H9 (cell line): ENCODE data around the gene RNGTT. TPM values are rescaled to one million over a fixed set of nuclear protein-coding genes. Genes with fewer than 3 reads are reported as not detected.

Source experiments
- DNase-seq: peaks from one replicate; pipeline ENCODE4 v3.0.0-alpha.2; 2017
- H2AFZ ChIP-seq: one replicate; pipeline ENCODE4 v1.6.1; 2013; ENCODE audit warnings: mild to moderate bottlenecking, low read length, control low read depth, moderate library complexity
- H2AK5ac ChIP-seq: 2 replicates; pipeline ENCODE4 v1.6.1; 2013; ENCODE audit warnings: low read length, control low read depth, mixed read lengths; ENCODE audit not compliant: insufficient read length
- H2BK120ac ChIP-seq: one replicate; pipeline ENCODE4 v1.6.1; 2013; ENCODE audit warnings: low read depth, mild to moderate bottlenecking, low read length, control low read depth, inconsistent platforms; ENCODE audit not compliant: poor library complexity, severe bottlenecking
- H2BK12ac ChIP-seq: 2 replicates; pipeline ENCODE4 v1.6.1; 2013; ENCODE audit warnings: low read length, control low read depth, mixed read lengths, low read depth; ENCODE audit not compliant: insufficient read length
- H2BK15ac ChIP-seq: 2 replicates; pipeline ENCODE4 v1.6.1; 2013; ENCODE audit warnings: low read depth, low read length, control low read depth
- H2BK20ac ChIP-seq: one replicate; pipeline ENCODE4 v1.6.1; 2013; ENCODE audit warnings: low read depth, mild to moderate bottlenecking, low read length, control low read depth, inconsistent platforms; ENCODE audit not compliant: poor library complexity, severe bottlenecking
- H2BK5ac ChIP-seq: 2 replicates; pipeline ENCODE4 v1.6.1; 2013; ENCODE audit warnings: low read length, control low read depth, mixed read lengths; ENCODE audit not compliant: insufficient read length
- H3K14ac ChIP-seq: 2 replicates; pipeline ENCODE4 v1.6.1; 2013; ENCODE audit warnings: low read length, control low read depth; ENCODE audit not compliant: insufficient read depth
- H3K18ac ChIP-seq: 2 replicates; pipeline ENCODE4 v1.6.1; 2013; ENCODE audit warnings: low read depth, mild to moderate bottlenecking, mixed read lengths, low read length, control low read depth; ENCODE audit not compliant: insufficient read length
- H3K23ac ChIP-seq: 2 replicates; pipeline ENCODE4 v1.6.1; 2013; ENCODE audit warnings: low read length, control low read depth, mixed read lengths, low read depth; ENCODE audit not compliant: insufficient read length
- H3K23me2 ChIP-seq: 2 replicates; pipeline ENCODE4 v1.6.1; 2013; ENCODE audit warnings: low read depth, mild to moderate bottlenecking, mixed read lengths, low read length, control low read depth; ENCODE audit not compliant: insufficient read length, poor library complexity, severe bottlenecking
- H3K27ac ChIP-seq: 2 replicates; pipeline ENCODE4 v1.5.1; 2013; ENCODE audit warnings: low read length, control low read depth, mixed read lengths, low read depth; ENCODE audit not compliant: insufficient read length
- H3K27me3 ChIP-seq: 2 replicates; pipeline ENCODE4 v1.6.1; 2013; ENCODE audit warnings: low read length, control low read depth, inconsistent platforms; ENCODE audit not compliant: insufficient read depth
- H3K4ac ChIP-seq: 2 replicates; pipeline ENCODE4 v1.6.1; 2013; ENCODE audit warnings: low read depth, mild to moderate bottlenecking, control low read depth, inconsistent platforms, low read length, moderate library complexity
- H3K4me1 ChIP-seq: 2 replicates; pipeline ENCODE4 v1.6.1; 2013; ENCODE audit warnings: low read length, control low read depth, inconsistent platforms; ENCODE audit not compliant: insufficient read depth
- H3K4me2 ChIP-seq: 2 replicates; pipeline ENCODE4 v1.6.1; 2013; ENCODE audit warnings: low read length, control low read depth, mixed read lengths; ENCODE audit not compliant: insufficient read length, insufficient read depth
- H3K56ac ChIP-seq: 2 replicates; pipeline ENCODE4 v1.6.1; 2013; ENCODE audit warnings: low read depth, mild to moderate bottlenecking, mixed read lengths, low read length, control low read depth; ENCODE audit not compliant: insufficient read length
- H3K79me1 ChIP-seq: 2 replicates; pipeline ENCODE4 v1.6.1; 2013; ENCODE audit warnings: low read depth, mild to moderate bottlenecking, moderate library complexity, low read length, control low read depth, inconsistent platforms; ENCODE audit not compliant: insufficient read depth, poor library complexity, severe bottlenecking
- H3K79me2 ChIP-seq: 2 replicates; pipeline ENCODE4 v1.6.1; 2013; ENCODE audit warnings: low read length, control low read depth, inconsistent platforms; ENCODE audit not compliant: insufficient read depth
- H3K9ac ChIP-seq: 2 replicates; pipeline ENCODE4 v1.6.1; 2013; ENCODE audit warnings: low read length, control low read depth, mixed read lengths; ENCODE audit not compliant: insufficient read length; ENCODE audit errors: extremely low read depth
- H3K9me3 ChIP-seq: one replicate; pipeline ENCODE4 v1.6.1; 2013; ENCODE audit warnings: low read depth, low read length, inconsistent platforms; ENCODE audit not compliant: control insufficient read depth
- H3T11ph ChIP-seq: one replicate; pipeline ENCODE4 v1.6.1; 2013; ENCODE audit warnings: mild to moderate bottlenecking, low read length, control low read depth, inconsistent platforms
- H4K20me1 ChIP-seq: one replicate; pipeline ENCODE4 v1.6.1; 2013; ENCODE audit not compliant: control insufficient read depth, insufficient read length, insufficient read depth
- H4K5ac ChIP-seq: 2 replicates; pipeline ENCODE4 v1.6.1; 2013; ENCODE audit warnings: low read depth, mild to moderate bottlenecking, mixed read lengths, low read length, control low read depth; ENCODE audit not compliant: insufficient read length
- H4K8ac ChIP-seq: replicated peaks from 2 replicates; pipeline ENCODE4 v1.6.1; 2013; ENCODE audit warnings: low read length, control low read depth, mixed read lengths, low read depth; ENCODE audit not compliant: insufficient read length
- H4K91ac ChIP-seq: 2 replicates; pipeline ENCODE4 v1.6.1; 2013; ENCODE audit warnings: low read depth, mild to moderate bottlenecking, moderate library complexity, mixed read lengths, low read length, control low read depth; ENCODE audit not compliant: insufficient read length
- H3K27ac Mint-ChIP-seq, 3 experiments: 2 replicates in 2 of 3; 3 replicates in 1 of 3; pipeline ENCODE4 v1.8.0; 2020 to 2021; ENCODE audit warnings: mixed read lengths in 3 of 3, mild to moderate bottlenecking in 1 of 3, moderate library complexity in 1 of 3
- H3K27me3 Mint-ChIP-seq: 2 replicates; pipeline ENCODE4 v1.8.0; 2021; ENCODE audit warnings: low read depth, mild to moderate bottlenecking, moderate library complexity, mixed read lengths
- H3K36me3 Mint-ChIP-seq, 3 experiments: 2 replicates in 2 of 3; 3 replicates in 1 of 3; pipeline ENCODE4 v1.8.0; 2020 to 2021; ENCODE audit warnings: low read depth in 3 of 3, mixed read lengths in 3 of 3; ENCODE audit not compliant: insufficient read depth in 1 of 3
- H3K4me1 Mint-ChIP-seq, 2 experiments: 2 replicates each; pipeline ENCODE4 v1.8.0; 2020; ENCODE audit warnings: mixed read lengths in 2 of 2
- H3K4me3 Mint-ChIP-seq, 2 experiments: 2 replicates in 1 of 2; 3 replicates in 1 of 2; pipeline ENCODE4 v1.8.0; 2020 to 2021; ENCODE audit warnings: mild to moderate bottlenecking in 2 of 2, mixed read lengths in 2 of 2, moderate library complexity in 1 of 2
- H3K9me3 Mint-ChIP-seq, 2 experiments: 2 replicates in 1 of 2; 3 replicates in 1 of 2; pipeline ENCODE4 v1.8.0; 2020; ENCODE audit warnings: mild to moderate bottlenecking in 2 of 2, mixed read lengths in 2 of 2, moderate library complexity in 1 of 2
- CTCF ChIP-seq: fragments of 200-600 bp; sonication (generic); conservative IDR thresholded peaks from 3 replicates; pipeline ENCODE4 v1.8.0; 2021; ENCODE audit warnings: antibody characterized with exemption, mild to moderate bottlenecking
- WGBS: extraction: QIAGEN DNeasy Blood & Tissue Kit; methylation state at CpG from one replicate; pipeline ENCODE4 v1.1.7; 2013; ENCODE audit warnings: missing lambda C conversion rate, low lambda C conversion rate, mixed read lengths; ENCODE audit not compliant: insufficient read length; ENCODE audit errors: extremely low coverage; 5-methylcytosine and 5-hydroxymethylcytosine counted together
- total RNA-seq: library from RNA; stranded (reverse); gene quantifications from 2 replicates; pipeline ENCODE4 v1.2.1, GENCODE V29; 2021

The RNGTT gene
- total RNA-seq, 1 experiment from 2014 or later: 20.5 TPM

GRCh38 chr6:88662653-88663174 lies 300.7 kb downstream of the RNGTT start:
- H3K4me1 Mint-ChIP-seq: no peaks in the 10 kb centered on the region
- Histone ChIP-seq H2BK5ac (no peak overlapping the region), H4K91ac (no peak overlapping the region), H3K27me3 (no peaks in the 10 kb centered on the region), H3K18ac (no peak overlapping the region), H4K5ac (no peak overlapping the region), H4K8ac (no peak overlapping the region), H3K9me3 (peaks cover 9% of the 10 kb centered on the region), H2BK120ac (no peak overlapping the region), H2BK15ac (no peak overlapping the region), H2BK20ac (no peak overlapping the region), H4K20me1 (no peaks in the 10 kb centered on the region), H3K27ac (no peak overlapping the region), H3K23me2 (no peaks in the 10 kb centered on the region), H3K4me2 (no peak overlapping the region), H3K23ac (no peak overlapping the region), H3K56ac (no peak overlapping the region), H3K4ac (no peak overlapping the region), H3K9ac (no peak overlapping the region), H3T11ph (no peak overlapping the region), H2AFZ (no peak overlapping the region), H3K14ac (no peak overlapping the region), H2BK12ac (no peak overlapping the region), H3K4me1 (no peaks in the 10 kb centered on the region), H3K79me1 (no peaks in the 10 kb centered on the region), H2AK5ac (no peak overlapping the region), H3K79me2 (no peaks in the 10 kb centered on the region)
- no peaks in the 10 kb centered on the region; the same call in 1 of the 2 replicates for H3K27me3 Mint-ChIP-seq
- H3K9me3 Mint-ChIP-seq: peaks cover 17 to 37% of the 10 kb centered on the region in 2 experiments
- no peak overlapping the region for H3K27ac Mint-ChIP-seq
- DNase-seq: no peak
- no CpG with 5 or more reads among the region's 12 CpGs for WGBS
- H3K4me3 Mint-ChIP-seq: no peak overlapping the region
- peaks cover 39 to 48% (median 42%) of the 10 kb centered on the region in 3 experiments for H3K36me3 Mint-ChIP-seq
- no peak for TF ChIP-seq CTCF
